Stomach (tissue), 9 donors: Measurements from ENCODE around the gene HSD17B11. TPM values are rescaled to one million over a fixed set of nuclear protein-coding genes. Genes with fewer than 3 reads are reported as not detected.

Source experiments
- DNase-seq, 2 donors: peaks; one replicate each; pipeline versions ENCODE4 v3.0.0 to v3.0.0-alpha.2; 2013 to 2019
- H3K27ac ChIP-seq, 5 donors: fragments of 200-600 bp in 4 of 5; sonication (generic) in 4 of 5; one replicate each; pipeline ENCODE4 v1.5.1; 2013 to 2019; ENCODE audit warnings: mild to moderate bottlenecking in 1 of 5, moderate library complexity in 1 of 5
- H3K27me3 ChIP-seq, 3 donors: fragments of 200-600 bp; sonication (generic); one replicate each; pipeline ENCODE4 v1.5.1; 2017 to 2019; ENCODE audit warnings: mixed run types in 1 of 3
- H3K36me3 ChIP-seq, 4 donors: fragments of 200-600 bp; sonication (generic); 1 replicate in 3 of 4; 2 replicates in 1 of 4; pipeline ENCODE4 v1.5.1; 2016 to 2019
- H3K4me1 ChIP-seq, 4 donors: fragments of 200-600 bp; sonication (generic); one replicate each; pipeline ENCODE4 v1.5.1; 2016 to 2019
- H3K4me3 ChIP-seq, 4 donors: fragments of 200-600 bp; sonication (generic) in 3 of 4; one replicate each; pipeline ENCODE4 v1.5.1; 2016 to 2019; ENCODE audit warnings: mild to moderate bottlenecking in 1 of 4
- H3K9me3 ChIP-seq, 4 donors: fragments of 200-600 bp; sonication (generic); one replicate each; pipeline ENCODE4 v1.5.1; 2016 to 2019
- CTCF ChIP-seq, 7 experiments: fragments of 450-650 bp in 4 of 7; fragments of 200-600 bp in 3 of 7; sonication (generic) in 3 of 7; IDR thresholded peaks; one replicate each; pipeline ENCODE4 v1.5.1; 2016 to 2019; ENCODE audit warnings: antibody characterized with exemption in 7 of 7, control low read depth in 2 of 7, mild to moderate bottlenecking in 1 of 7
- EP300 ChIP-seq: sonication (generic); formaldehyde crosslinking; IDR thresholded peaks from one replicate; pipeline ENCODE4 v1.6.1; 2017; ENCODE audit warnings: antibody characterized with exemption
- POLR2A ChIP-seq, 4 donors: fragments of 450-650 bp; IDR thresholded peaks; one replicate each; pipeline ENCODE4 v1.6.1; 2016; ENCODE audit warnings: antibody characterized with exemption in 4 of 4, control low read depth in 2 of 4, mild to moderate bottlenecking in 1 of 4, moderate library complexity in 1 of 4
- POLR2AphosphoS5 ChIP-seq, 3 donors: sonication (generic); formaldehyde crosslinking; IDR thresholded peaks; one replicate each; pipeline ENCODE4 v1.6.1; 2016; ENCODE audit warnings: antibody characterized with exemption in 3 of 3
- WGBS, 5 donors: extraction: QIAGEN DNeasy Blood & Tissue Kit in 3 of 5; methylation state at CpG; one replicate each; pipeline versions ENCODE4 v1.1.5 to v1.1.7; 2013 to 2018; 5-methylcytosine and 5-hydroxymethylcytosine counted together
- intact Hi-C: fragments of 100-400 bp; cut with DNase I; formaldehyde crosslinking; loops from one replicate; pipeline ENCODE4 v1.15.1; 2023; ENCODE audit warnings: low total_unique reads
- polyA plus RNA-seq, 3 donors: library from polyadenylated mRNA; stranded (reverse); fragments of 200-250 nt; gene quantifications; one replicate each; pipeline ENCODE4 v1.2.3, GENCODE V29; 2013
- total RNA-seq, 5 donors: library from RNA; depleted of rRNA; stranded (reverse); fragments of >200 nt; gene quantifications; one replicate each; pipeline versions ENCODE4 v1.1.0 to v1.2.3, GENCODE V29; 2014 to 2016
- donor health status: healthy with polysubstance abuse.
- donor health status: Bipolar disorder and iron deficiency.
- donor health status: healthy.

The HSD17B11 gene
- total and polyA plus RNA-seq, 8 donors: 14.4 to 116 (median 55.8) TPM

DNA sequence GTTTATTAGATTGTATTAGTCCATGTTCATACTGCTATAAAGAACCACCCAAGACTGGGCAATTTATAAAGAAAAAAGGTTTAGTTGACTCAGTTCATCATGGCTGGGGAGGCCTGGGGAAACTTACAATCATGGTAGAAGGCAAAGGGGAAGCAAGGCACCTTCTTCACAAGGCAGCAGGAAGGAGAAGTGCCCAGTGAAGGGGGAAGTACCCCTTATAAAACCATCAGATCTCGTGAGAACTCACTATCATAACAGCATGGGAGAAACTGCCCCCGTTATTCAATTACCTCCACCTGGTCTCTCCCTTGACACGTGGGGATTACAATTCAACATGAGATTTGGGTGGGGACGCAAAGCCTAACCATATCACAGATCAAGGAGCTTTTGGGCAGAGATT is 60.2 kb downstream of the HSD17B11 start:
- Histone ChIP-seq H3K9me3 (peaks cover 0 to 29% (median 19%) of the 10 kb centered on the region in 4 donors), H3K36me3 (peaks cover 0 to 27% (median 21%) of the 10 kb centered on the region in 4 donors), H3K4me3 (no peak overlapping the region), H3K27ac (no peak overlapping the region), H3K27me3 (no peaks in the 10 kb centered on the region), H3K4me1 (no peaks in the 10 kb centered on the region)
- DNase-seq: no peak
- WGBS, 5 donors: 81 to 89% (median 88%) methylated on average over 4 of the region's 4 CpGs
- intact Hi-C loops: no loop called here
- TF ChIP-seq POLR2A (IDR thresholded peaks at IDR 0.05) (no peak), POLR2AphosphoS5 (IDR thresholded peaks at IDR 0.05) (no peak), EP300 (no peak), CTCF (IDR thresholded peaks at IDR 0.05) (no peak)

- peaks cover 0 to 10% (median 0%) of the 10 kb centered on the region in 4 donors for H3K9me3 ChIP-seq
- intact Hi-C loops: no loop called here
Measured at GRCh38 chr4:87327136-87327535, 63.9 kb downstream of the HSD17B11 start.

DNA sequence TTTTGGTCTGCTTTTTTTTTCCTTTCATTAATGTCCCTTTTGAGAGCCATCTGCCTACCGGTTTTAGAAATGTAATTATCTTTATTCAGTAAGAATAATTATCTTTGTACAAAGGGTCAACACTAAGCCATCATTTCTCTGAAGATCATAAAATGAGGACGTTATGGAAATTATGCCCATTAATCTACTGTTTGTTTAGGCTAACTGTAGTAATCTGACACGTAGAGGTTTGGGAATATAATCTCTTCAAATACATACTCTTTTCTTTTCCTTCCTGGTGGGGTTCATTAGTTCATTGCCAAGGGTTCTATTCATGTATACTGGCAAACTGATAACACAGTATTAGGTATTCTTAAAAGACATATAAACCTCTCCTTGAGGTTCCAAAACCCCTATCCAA is 64.5 kb downstream of the HSD17B11 start:
- intact Hi-C loops: no loop called here
- H3K36me3 ChIP-seq: no peaks in the 10 kb centered on the region
- H3K4me1 ChIP-seq: no peaks in the 10 kb centered on the region
- 41 to 49% (median 46%) methylated on average over 3 of the region's 3 CpGs for WGBS, 5 donors
- H3K27me3 ChIP-seq: no peaks in the 10 kb centered on the region
- no peak for DNase-seq
- peaks cover 0 to 10% (median 0%) of the 10 kb centered on the region in 4 donors for H3K9me3 ChIP-seq
- no peak overlapping the region for H3K4me3 ChIP-seq
- TF ChIP-seq POLR2AphosphoS5 (IDR thresholded peaks at IDR 0.05) (no peak), POLR2A (IDR thresholded peaks at IDR 0.05) (no peak)
- H3K27ac ChIP-seq: no peak overlapping the region

More at GRCh38 chr4:87327136-87327535, 63.9 kb downstream of the HSD17B11 start:
- 77 to 100% (median 97%) methylated on average over 1 of the region's 1 CpG for WGBS, 5 donors
- no peaks in the 10 kb centered on the region for H3K4me1 ChIP-seq
- H3K27me3 ChIP-seq: no peaks in the 10 kb centered on the region
- H3K36me3 ChIP-seq: no peaks in the 10 kb centered on the region
- no peak overlapping the region for H3K27ac ChIP-seq
- DNase-seq: no peak
- TF ChIP-seq POLR2AphosphoS5 (IDR thresholded peaks at IDR 0.05) (no peak), CTCF (IDR thresholded peaks at IDR 0.05) (no peak), POLR2A (IDR thresholded peaks at IDR 0.05) (no peak), EP300 (no peak)
- no peak overlapping the region for H3K4me3 ChIP-seq

DNA sequence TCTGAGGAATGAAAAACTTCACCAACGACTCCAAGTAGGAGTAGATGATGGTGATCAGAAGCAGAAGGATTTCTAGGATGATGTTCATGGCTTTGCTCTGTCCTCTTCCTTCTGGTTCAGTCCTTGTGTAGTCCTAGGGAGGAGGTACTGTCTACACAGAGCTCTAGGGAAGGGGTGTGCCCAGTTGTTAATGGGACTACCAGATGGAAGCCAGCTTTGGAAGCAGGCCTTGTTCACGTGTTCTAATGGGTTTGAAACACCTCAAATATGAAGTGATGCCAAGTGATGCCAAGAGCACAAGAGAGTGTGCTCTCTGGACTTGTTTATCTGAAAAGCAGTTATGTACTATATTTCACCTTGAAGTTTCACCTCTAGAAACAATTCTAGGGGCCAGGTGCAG is 68.2 kb downstream of the HSD17B11 start, which contains the start of gene HSD17B13:
TSS of gene HSD17B13 (minus strand) at position 129 of the 400 bp plus-strand sequence. CDS start at position 88, 41 bp downstream.
- no peaks in the 10 kb centered on the region for H3K36me3 ChIP-seq
- no peaks in the 10 kb centered on the region for H3K9me3 ChIP-seq
- intact Hi-C loops: no loop called here
- no peaks in the 10 kb centered on the region for H3K27me3 ChIP-seq
- no peaks in the 10 kb centered on the region for H3K4me1 ChIP-seq
- H3K27ac ChIP-seq: no peak within 1 kb of the TSS
- H3K4me3 ChIP-seq: no peak within 1 kb of the TSS
- WGBS, 5 donors: 61 to 70% (median 63%) methylated on average over 2 of the region's 2 CpGs
- no peak for TF ChIP-seq POLR2A (IDR thresholded peaks at IDR 0.05)
- TF ChIP-seq POLR2AphosphoS5 (IDR thresholded peaks at IDR 0.05): no peak
- TF ChIP-seq CTCF (IDR thresholded peaks at IDR 0.05): no peak
- TF ChIP-seq EP300: no peak
- DNase-seq: no peak

DNA sequence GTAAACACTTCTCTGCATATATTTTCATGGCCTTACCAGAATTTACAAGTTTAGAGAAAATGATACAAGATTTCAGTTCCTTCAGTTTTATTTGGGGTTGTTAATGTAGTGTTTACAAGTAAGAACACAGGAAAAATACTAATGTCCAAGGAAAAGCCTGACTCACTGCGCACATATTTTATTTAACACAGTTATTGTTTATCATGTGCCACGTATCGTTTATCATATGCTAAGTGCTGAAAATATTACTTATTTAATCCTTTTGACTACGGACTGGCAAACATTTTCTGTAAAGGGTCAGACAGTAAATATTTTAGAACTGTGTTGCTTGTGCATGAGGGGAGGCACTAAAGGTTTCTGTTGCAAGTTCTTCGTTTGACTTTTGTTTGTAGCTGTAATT is 69.1 kb downstream of the HSD17B11 start:
- no peaks in the 10 kb centered on the region for H3K9me3 ChIP-seq
- H3K36me3 ChIP-seq: no peaks in the 10 kb centered on the region
- intact Hi-C loops: no loop called here
- H3K27me3 ChIP-seq: no peaks in the 10 kb centered on the region
- H3K27ac ChIP-seq: no peak overlapping the region
- no peak overlapping the region for H3K4me3 ChIP-seq
- no peak for TF ChIP-seq POLR2AphosphoS5 (IDR thresholded peaks at IDR 0.05)
- no peak for TF ChIP-seq EP300
- no peak for TF ChIP-seq POLR2A (IDR thresholded peaks at IDR 0.05)
- TF ChIP-seq CTCF (IDR thresholded peaks at IDR 0.05): no peak
- no peaks in the 10 kb centered on the region for H3K4me1 ChIP-seq
- WGBS, 5 donors: 48 to 70% (median 54%) methylated on average over 5 of the region's 5 CpGs
- no peak for DNase-seq
